OCI-LY1 (cell line): ENCODE measurements around the gene CDKAL1.

ENCODE experiments used
- CTCF ChIP-seq: fragments of 200-600 bp; sonication (generic), shearing (Covaris generic); IDR thresholded peaks from 2 replicates; pipeline ENCODE4 v1.5.1; 2017; ENCODE audit warnings: mild to moderate bottlenecking, antibody characterized with exemption, low read length, moderate library complexity, mixed read lengths
- EZH2 ChIP-seq: fragments of 200-600 bp; sonication (generic), shearing (Covaris generic); IDR thresholded peaks from 2 replicates; pipeline ENCODE4 v1.8.0; 2017; ENCODE audit warnings: borderline replicate concordance, mixed run types, mild to moderate bottlenecking, antibody characterized with exemption, low read length, moderate library complexity, mixed read lengths

- TF ChIP-seq EZH2 (no peak), CTCF (no peak)
Measured at GRCh38 chr6:20723236-20723635, 189.0 kb downstream of the CDKAL1 start.
